Urinary bladder (tissue), 4 donors: ENCODE results near the gene BOC. TPM values are rescaled to one million over a fixed set of nuclear protein-coding genes. Genes with fewer than 3 reads are reported as not detected.

Experiments
- DNase-seq: peaks from one replicate; pipeline ENCODE4 v3.0.0-alpha.2; 2015; ENCODE audit errors: extremely low spot score
- H3K27ac ChIP-seq: one replicate; pipeline ENCODE4 v1.5.1; 2013; ENCODE audit warnings: low read depth, mild to moderate bottlenecking, moderate library complexity
- H3K36me3 ChIP-seq: one replicate; pipeline ENCODE4 v1.6.1; 2013; ENCODE audit warnings: mild to moderate bottlenecking, moderate library complexity; ENCODE audit not compliant: insufficient read depth
- H3K4me1 ChIP-seq: one replicate; pipeline ENCODE4 v1.6.1; 2013; ENCODE audit warnings: mild to moderate bottlenecking, moderate library complexity; ENCODE audit not compliant: insufficient read depth
- H3K4me3 ChIP-seq: one replicate; pipeline ENCODE4 v1.5.1; 2013; ENCODE audit warnings: low read depth, low read length
- WGBS: extraction: QIAGEN DNeasy Blood & Tissue Kit; methylation state at CpG from one replicate; pipeline ENCODE4 v1.1.7; 2013; 5-methylcytosine and 5-hydroxymethylcytosine counted together
- polyA plus RNA-seq: library from polyadenylated mRNA; stranded (reverse); fragments of 200-250 nt; gene quantifications from one replicate; pipeline ENCODE4 v1.2.3, GENCODE V29; 2013
- total RNA-seq: library from RNA; depleted of rRNA; stranded (reverse); fragments of >200 nt; gene quantifications from one replicate; pipeline ENCODE4 v1.2.3, GENCODE V29; 2014
- donor health status: healthy with polysubstance abuse.
- donor health status: healthy.

Gene BOC
- total and polyA plus RNA-seq, 2 donors, result 53.0 to 73.3 TPM

GRCh38 chr3:113266738-113267137, 55.4 kb downstream of the BOC start:
- Histone ChIP-seq H3K36me3 (no peaks in the 10 kb centered on the region), H3K4me3 (no peak overlapping the region), H3K4me1 (no peaks in the 10 kb centered on the region), H3K27ac (no peak overlapping the region)
- DNase-seq, result no peak
- WGBS, result 95% methylated on average over 5 of the region's 5 CpGs

DNA sequence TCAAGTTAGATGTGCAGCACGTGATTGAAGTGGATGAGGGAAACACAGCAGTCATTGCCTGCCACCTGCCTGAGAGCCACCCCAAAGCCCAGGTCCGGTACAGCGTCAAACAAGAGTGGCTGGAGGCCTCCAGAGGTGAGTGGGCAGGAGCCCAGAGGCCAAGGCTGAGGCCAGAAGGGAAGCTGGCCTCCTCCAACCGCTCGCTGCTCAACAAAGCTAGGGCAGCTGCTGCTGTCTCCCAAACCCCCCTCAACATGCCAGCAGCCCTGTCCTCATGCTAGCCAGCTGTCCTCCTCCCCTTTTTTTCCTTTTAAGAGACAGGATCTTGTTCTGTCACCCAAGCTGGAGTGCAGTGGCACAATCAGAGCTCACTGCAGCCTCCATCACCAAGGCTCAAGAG, 57.0 kb downstream of the BOC start:
- no peak for DNase-seq
- WGBS, result 94% methylated on average over 5 of the region's 5 CpGs
- Histone ChIP-seq H3K36me3 (no peaks in the 10 kb centered on the region), H3K4me1 (no peaks in the 10 kb centered on the region), H3K27ac (no peak overlapping the region), H3K4me3 (no peak overlapping the region)

- Histone ChIP-seq H3K36me3 (no peaks in the 10 kb centered on the region), H3K4me1 (no peaks in the 10 kb centered on the region), H3K27ac (no peak overlapping the region), H3K4me3 (no peak overlapping the region)
- WGBS, result 83% methylated on average over 2 of the region's 2 CpGs
- DNase-seq, result no peak
These were observed 57.6 kb downstream of the BOC start for GRCh38 chr3:113268942-113269341.

GRCh38 chr3:113269661-113270060, 58.3 kb downstream of the BOC start:
- Histone ChIP-seq H3K27ac (no peak overlapping the region), H3K4me3 (no peak overlapping the region), H3K4me1 (no peaks in the 10 kb centered on the region), H3K36me3 (no peaks in the 10 kb centered on the region)
- no peak for DNase-seq
- WGBS, result 89% methylated on average over 3 of the region's 3 CpGs

DNA sequence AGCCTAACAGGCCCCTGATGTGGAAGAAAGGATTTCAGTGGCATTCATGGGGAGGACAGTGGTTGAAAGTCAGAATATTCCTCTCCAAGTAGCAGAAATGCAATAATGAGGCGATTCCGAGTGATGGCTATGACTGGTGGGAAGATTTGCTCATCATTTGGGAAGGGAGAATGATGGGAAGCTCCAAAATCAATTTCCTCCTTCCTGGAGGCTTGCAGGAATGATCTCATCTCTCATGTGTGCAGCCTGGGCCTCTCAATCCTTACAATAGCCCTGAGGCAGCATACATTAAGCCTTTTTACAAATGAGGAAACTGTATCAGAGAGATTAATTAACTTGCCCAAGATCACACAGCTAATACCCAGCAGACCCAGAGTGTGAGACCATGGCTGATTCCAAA, 58.7 kb downstream of the BOC start:
- Histone ChIP-seq H3K36me3 (no peaks in the 10 kb centered on the region), H3K27ac (no peak overlapping the region), H3K4me1 (no peaks in the 10 kb centered on the region), H3K4me3 (no peak overlapping the region)
- no peak for DNase-seq
- WGBS, result 91% methylated on average over 2 of the region's 2 CpGs

- DNase-seq, result no peak
- Histone ChIP-seq H3K4me3 (no peak overlapping the region), H3K27ac (no peak overlapping the region), H3K36me3 (no peaks in the 10 kb centered on the region), H3K4me1 (no peaks in the 10 kb centered on the region)
- 94% methylated on average over 9 of the region's 9 CpGs for WGBS
These were observed 59.4 kb downstream of the BOC start for GRCh38 chr3:113270786-113271185.

GRCh38 chr3:113271189-113271588, 59.8 kb downstream of the BOC start:
- WGBS, result 77% methylated on average over 9 of the region's 9 CpGs
- no peak overlapping the region for H3K27ac ChIP-seq
- no peak for DNase-seq

GRCh38 chr3:113271594-113272384, 60.4 kb downstream of the BOC start:
- H3K36me3 ChIP-seq, result no peaks in the 10 kb centered on the region
- no peak for DNase-seq

More at GRCh38 chr3:113271189-113271588, 59.8 kb downstream of the BOC start:
- no peaks in the 10 kb centered on the region for H3K36me3 ChIP-seq
- H3K4me3 ChIP-seq, result no peak overlapping the region
- no peaks in the 10 kb centered on the region for H3K4me1 ChIP-seq

DNA sequence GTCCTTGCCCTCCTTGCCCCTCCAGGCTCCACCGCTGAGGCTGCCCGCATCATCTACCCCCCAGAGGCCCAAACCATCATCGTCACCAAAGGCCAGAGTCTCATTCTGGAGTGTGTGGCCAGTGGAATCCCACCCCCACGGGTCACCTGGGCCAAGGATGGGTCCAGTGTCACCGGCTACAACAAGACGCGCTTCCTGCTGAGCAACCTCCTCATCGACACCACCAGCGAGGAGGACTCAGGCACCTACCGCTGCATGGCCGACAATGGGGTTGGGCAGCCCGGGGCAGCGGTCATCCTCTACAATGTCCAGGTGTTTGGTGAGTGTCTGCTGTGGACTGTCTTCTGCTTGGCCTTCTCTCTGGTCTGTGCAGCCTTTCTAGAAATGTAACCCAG, 61.0 kb downstream of the BOC start:
- WGBS, result 96% methylated on average over 13 of the region's 13 CpGs
- Histone ChIP-seq H3K36me3 (no peaks in the 10 kb centered on the region), H3K27ac (no peak overlapping the region), H3K4me3 (no peak overlapping the region), H3K4me1 (no peaks in the 10 kb centered on the region)
- DNase-seq, result no peak

More at GRCh38 chr3:113271594-113272384, 60.4 kb downstream of the BOC start:
- 87% methylated on average over 9 of the region's 9 CpGs for WGBS
- Histone ChIP-seq H3K27ac (no peak overlapping the region), H3K4me1 (no peaks in the 10 kb centered on the region), H3K4me3 (no peak overlapping the region)

DNA sequence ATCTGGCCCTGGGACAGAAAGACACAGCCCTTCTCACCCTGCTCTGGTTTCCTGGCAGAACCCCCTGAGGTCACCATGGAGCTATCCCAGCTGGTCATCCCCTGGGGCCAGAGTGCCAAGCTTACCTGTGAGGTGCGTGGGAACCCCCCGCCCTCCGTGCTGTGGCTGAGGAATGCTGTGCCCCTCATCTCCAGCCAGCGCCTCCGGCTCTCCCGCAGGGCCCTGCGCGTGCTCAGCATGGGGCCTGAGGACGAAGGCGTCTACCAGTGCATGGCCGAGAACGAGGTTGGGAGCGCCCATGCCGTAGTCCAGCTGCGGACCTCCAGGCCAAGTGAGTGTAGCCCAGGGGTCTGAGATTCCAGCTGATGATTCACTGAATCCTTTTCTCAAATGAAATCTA, 61.7 kb downstream of the BOC start:
- H3K4me1 ChIP-seq, result no peaks in the 10 kb centered on the region
- 93% methylated on average over 15 of the region's 15 CpGs for whole genome bisulfite sequencing
- H3K36me3 ChIP-seq, result no peaks in the 10 kb centered on the region
- no peak for DNase-seq
- H3K27ac ChIP-seq, result no peak overlapping the region
- no peak overlapping the region for H3K4me3 ChIP-seq

DNA sequence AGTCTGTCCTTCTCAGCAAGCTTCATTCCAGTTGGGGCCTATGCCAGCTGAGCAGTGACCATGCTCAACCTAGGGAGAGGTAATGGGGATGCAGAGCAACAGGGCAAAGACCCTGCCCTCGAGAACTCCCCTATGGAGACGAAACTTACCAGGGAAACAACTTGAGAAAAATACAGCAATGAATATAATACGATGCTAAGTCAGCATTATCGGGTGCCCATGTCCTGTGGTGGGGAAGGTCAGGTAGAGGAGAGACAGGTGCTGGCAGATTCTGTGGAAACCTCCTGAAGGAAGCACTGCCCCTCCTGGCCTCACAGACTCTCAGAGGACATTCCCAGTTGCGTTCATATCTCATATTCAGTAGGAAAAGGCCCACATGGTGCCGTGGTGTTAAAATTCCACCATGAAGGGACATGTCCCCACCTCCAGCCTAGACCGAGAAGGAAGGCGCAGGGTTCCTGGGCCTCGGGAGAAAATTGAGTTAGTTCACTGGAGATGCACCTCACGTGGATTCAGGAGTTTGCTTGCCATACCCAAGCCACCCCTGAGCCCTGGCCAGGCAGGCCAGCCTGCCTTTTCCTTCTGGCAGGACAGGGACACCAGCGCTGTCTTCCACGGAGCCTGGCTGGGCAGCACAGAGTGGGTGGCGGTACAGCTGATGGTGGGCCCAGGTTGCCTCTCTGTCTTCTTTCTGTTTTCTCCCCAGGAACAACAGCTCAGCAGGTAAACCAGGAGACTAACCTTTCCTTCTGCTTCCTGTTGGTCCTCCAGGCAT, 62.4 kb downstream of the BOC start:
- Histone ChIP-seq H3K27ac (no peak overlapping the region), H3K4me3 (no peak overlapping the region), H3K36me3 (no peaks in the 10 kb centered on the region), H3K4me1 (no peaks in the 10 kb centered on the region)
- 94% methylated on average over 13 of the region's 13 CpGs for WGBS
- DNase-seq, result no peak

DNA sequence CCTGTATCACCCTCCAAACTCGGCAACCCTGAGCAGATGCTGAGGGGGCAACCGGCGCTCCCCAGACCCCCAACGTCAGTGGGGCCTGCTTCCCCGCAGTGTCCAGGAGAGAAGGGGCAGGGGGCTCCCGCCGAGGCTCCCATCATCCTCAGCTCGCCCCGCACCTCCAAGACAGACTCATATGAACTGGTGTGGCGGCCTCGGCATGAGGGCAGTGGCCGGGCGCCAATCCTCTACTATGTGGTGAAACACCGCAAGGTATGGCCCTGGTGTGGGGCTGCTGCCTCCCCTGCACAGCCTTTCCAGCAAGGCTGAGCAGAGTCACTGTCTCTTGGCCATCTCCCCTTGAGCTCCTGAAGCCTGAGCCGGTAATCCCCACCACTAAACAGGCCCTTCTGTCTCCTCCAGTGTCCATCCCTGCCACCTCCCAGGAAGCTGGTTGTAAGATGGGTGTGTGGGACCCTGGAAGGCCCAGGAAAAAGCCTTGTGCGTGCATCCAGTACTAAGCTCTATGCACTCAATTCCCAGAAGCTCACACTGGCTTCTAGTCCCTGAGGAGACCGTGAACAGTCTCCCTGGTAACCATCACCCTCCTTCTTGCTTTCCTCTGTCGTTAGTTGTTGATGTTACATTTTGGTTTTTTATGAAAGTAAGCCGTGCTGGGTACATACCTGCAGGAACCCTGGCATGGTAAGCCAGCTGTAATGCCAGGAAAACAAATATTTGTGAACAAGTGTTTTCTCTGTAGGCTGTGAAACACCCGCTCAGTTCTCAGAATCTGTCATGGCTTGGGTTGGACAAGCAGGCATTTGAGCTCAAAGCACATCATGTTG, 63.3 kb downstream of the BOC start:
- DNase-seq, result no peak
- H3K4me1 ChIP-seq, result no peaks in the 10 kb centered on the region
- no peak overlapping the region for H3K4me3 ChIP-seq
- no peaks in the 10 kb centered on the region for H3K36me3 ChIP-seq
- 90% methylated on average over 20 of the region's 20 CpGs for WGBS
- H3K27ac ChIP-seq, result no peak overlapping the region

DNA sequence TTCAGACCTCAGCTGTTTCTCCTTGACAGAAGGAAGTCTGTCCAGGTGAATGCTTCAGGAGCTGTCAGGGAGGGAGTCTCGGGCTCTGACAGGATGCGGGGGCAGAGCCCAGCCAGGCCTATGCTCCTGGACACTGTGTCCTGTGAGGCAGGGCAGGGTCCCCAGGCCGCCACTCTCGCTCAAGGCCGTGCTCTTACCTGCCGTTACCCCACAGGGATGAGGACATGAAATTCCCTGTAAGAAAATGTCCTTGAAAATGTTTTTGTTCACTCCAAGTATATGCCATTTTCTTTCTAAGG, 63.9 kb downstream of the BOC start:
- no peak overlapping the region for H3K4me3 ChIP-seq
- H3K27ac ChIP-seq, result no peak overlapping the region
- WGBS, result 92% methylated on average over 6 of the region's 6 CpGs
- DNase-seq, result no peak
- H3K4me1 ChIP-seq, result no peaks in the 10 kb centered on the region
- H3K36me3 ChIP-seq, result no peaks in the 10 kb centered on the region

DNA sequence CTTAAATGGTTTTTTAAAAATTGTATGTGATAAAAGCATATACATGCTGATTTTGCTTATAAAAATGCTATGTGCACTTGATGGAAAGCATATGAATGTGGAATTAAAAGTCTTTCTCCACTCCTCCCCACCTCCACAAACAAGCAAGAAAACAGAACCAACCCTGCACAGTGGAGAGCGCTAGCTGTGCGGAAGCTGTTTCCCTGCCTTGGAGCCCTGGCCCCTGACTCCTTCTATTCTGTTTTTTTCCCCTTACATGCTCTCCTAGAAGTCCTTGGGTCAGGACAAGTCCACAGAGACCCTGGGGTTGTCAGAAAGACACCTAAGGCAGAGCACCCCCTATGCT, 64.2 kb downstream of the BOC start:
- no peak for DNase-seq
- H3K4me1 ChIP-seq, result no peaks in the 10 kb centered on the region
- 82% methylated on average over 2 of the region's 2 CpGs for WGBS
- no peak overlapping the region for H3K4me3 ChIP-seq
- H3K27ac ChIP-seq, result no peak overlapping the region
- no peaks in the 10 kb centered on the region for H3K36me3 ChIP-seq
